Right forelimb (tissue), 1 donor: ENCODE data around the gene NABP1.
"Not testable (repeated sequence)": the region's sequence is repeated elsewhere in the genome, so short reads cannot be mapped to it uniquely, and the experiment has no call there.

Experiments used
- DNase-seq: peaks from one replicate; pipeline ENCODE4 v3.0.0-alpha.2; 2018

NABP1 gene

GRCh38 chr2:191677646-191678436 is at the start of gene NABP1:
NABP1 (plus strand) TSS chr2:191678136; CDS start chr2:191678615, 479 bp downstream.
- DNase-seq, result peak; percentile 98

DNA sequence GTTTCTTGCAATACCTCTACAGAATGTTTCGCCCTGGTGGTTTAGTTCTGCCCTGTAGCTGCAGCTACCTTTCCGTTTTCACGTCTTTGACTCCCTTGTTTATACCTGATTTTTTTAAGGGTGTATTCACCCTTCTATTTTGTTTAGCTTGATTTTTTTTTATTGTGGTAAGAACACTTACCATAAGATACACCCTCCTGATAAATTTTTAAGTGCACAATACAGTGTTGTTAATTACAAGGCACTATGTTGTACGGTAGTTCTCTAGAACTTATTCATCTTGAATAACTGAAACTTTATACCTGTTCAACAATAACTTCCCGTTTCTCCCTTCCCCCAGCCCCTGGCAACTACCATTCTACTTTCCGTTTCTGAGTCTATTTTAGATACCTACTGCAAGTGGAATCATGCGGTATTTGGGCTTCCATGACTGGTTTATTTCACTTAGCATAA is 48.9 kb upstream of the NABP1 start:
- DNase-seq, result no peak

GRCh38 chr2:191629976-191630712 is 47.8 kb upstream of the NABP1 start:
- DNase-seq, result no peak

- DNase-seq, result no peak
These were observed 46.2 kb upstream of the NABP1 start for GRCh38 chr2:191631754-191632153.

DNA sequence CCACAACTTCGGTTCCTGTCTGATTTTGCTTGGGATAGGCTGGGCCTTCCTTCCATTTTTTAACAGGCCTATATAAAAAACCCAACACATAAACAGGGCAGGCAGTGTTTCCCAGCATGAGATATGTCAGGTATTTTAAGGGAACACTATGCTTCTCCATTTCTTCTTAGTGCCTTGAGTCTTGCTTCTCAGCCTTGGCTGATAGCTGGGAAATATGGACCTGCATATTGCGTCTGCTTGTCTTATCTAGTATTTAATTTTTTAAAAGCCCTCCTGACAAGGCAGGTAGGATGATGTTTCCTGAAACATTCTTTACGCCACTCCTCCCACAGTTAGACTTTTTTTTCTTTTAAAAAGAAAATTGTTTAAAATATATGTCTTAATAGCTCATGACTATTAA is 45.5 kb upstream of the NABP1 start:
- DNase-seq, result no peak

DNA sequence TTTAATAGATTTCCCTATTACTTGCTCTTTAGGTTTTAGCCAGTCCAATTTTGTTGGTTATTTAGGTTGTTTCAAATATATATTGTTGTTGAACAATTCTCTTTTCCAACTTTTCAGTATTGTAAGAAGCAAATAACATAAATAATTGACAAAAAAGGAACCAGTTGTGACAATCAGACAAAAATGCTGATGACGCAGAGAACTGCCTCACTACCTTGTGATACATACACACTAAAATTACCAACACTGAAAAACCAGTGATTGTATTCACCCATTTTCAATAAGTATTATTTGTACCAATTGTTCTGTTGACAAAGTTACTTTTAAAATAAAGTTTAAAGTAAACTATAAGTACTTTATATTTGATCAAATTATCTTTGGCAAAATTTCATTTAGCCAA is 43.1 kb upstream of the NABP1 start:
- DNase-seq, result no peak

- DNase-seq, result no peak
These were observed 42.4 kb upstream of the NABP1 start for GRCh38 chr2:191635333-191636234.

DNA sequence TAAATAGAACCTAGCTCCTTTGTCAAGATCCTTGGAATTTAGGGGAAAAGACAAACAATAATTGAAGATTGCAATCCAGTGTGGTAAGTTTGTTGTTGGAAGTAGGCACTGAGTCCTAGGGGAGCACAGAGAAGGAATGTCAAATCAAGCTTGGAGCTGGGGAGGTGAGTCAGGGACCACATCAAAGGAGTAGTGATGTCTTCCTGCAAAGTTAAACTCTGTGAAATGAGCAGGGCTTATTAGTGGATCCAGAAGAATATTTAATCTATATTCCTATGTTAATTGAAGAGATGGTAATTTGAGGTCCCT is 41.7 kb upstream of the NABP1 start:
- no peak for DNase-seq

DNA sequence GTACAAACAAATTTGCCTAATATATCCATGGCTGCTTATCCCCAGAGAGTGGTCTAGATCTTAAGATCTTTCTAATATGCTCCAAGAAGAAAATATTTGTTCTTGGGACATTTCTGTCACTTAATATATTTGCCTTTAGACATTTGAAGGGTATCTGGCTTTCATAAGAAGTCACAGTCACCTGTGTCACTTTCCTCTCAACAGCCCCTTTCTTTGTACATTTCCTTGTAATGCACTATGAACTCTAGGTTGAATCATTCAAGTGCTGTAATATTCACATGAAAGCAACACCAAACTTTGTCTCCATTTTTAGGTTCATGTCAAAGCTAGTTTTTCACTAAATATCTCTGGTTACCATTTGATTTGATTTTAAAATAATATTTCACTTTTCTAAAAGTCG is 41.4 kb upstream of the NABP1 start:
- DNase-seq, result no peak

DNA sequence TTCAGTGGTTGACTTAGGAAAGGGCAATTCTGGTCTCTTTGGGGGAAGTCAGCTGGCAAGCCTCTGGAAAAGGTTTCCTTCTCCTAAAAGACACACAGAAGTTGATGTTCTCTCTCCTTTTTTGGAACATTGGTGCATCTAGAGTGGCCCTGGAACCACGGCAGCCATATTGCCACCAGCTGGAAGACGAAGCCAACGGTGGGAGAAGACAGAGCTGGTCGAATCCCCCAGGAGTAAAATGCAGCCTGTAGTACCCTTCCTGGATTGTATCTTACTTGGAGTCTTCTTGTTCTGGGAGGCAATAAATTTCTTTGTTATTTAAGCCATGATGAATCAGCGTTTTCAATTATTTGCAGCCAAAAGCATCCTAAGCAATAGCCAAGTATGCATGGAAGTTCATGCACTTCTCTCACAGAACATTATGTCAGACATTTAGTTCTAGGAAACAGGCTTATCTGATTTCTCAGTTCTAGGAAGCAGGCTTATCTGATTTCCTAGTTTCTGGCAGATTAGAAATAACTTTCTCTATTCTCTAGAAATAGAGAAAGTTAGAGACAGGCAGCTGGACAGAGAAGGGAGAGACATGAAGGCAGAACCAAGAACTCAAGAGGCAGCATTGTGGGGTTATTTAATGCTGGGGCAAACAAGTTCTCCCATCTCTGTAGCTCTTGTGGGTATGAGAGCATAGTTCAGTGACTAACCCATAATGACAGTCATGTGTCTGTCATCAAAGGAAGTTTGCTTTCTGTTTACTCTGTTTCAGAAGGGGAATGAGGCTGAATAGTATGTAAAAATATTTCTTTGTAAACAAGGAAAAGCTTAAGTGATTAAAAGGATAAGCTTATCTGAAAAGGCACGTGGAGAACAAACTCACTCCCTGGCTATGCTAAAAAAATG is 40.5 kb upstream of the NABP1 start:
- no peak for DNase-seq

DNA sequence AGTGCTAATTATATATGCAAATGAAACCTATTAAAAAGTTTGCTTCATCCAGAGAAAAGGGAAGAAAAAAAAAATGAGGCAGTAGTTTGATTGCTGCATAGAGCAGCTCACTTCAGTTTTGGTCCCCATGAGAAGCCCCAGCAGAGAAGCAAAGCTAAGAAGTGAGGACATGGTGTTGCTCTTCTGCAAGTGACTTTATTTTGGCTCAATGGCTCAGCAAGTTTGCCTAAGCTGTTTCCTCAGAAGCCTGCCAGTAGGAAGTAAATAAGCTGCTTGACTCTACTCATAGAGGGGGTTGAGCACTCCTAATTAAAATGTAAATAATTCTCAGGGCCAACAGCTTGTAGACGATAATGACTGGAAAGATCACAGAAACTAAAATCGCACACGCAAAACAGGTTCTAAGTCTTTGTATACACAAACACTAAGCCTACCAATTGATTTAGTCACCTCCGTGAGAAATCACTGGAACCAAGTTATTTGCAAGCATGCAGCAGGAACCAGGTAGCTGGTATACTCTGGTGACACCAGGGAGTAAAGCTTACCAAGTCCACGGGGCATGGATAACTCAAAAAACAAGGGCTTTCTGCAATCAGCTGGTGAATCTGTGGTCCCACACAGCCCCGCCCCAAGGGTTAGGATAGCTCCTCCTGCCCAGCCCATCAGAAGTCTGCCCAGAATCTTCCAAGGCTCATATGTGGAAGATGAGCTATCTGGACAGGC is 39.7 kb upstream of the NABP1 start:
- DNase-seq, result no peak

GRCh38 chr2:191638802-191639172 is 39.1 kb upstream of the NABP1 start:
- DNase-seq, result no peak

GRCh38 chr2:191641609-191642008 is 36.3 kb upstream of the NABP1 start:
- no peak for DNase-seq

- DNase-seq, result no peak
These were observed 35.4 kb upstream of the NABP1 start for GRCh38 chr2:191642541-191642940.

- no peak for DNase-seq
These were observed 34.5 kb upstream of the NABP1 start for GRCh38 chr2:191643429-191643828.

DNA sequence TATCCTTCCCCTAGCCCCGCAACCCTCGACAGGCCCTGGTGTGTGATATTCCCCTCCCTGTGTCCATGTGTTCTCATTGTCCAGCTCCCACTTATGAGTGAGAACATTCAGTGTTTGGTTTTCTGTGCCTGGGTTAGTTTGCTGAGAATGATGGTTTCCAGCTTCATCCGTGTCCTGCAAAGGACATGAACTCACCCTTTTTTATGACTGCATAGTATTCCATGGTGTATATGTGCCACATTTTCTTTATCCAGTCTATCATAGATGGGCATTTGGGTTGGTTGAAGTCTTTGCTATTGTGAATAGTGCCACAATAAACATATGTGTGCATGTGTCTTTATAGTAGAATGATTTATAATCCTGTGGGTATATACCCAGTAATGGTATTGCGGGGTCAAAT is 33.3 kb upstream of the NABP1 start:
- not testable (repeated sequence) for DNase-seq

DNA sequence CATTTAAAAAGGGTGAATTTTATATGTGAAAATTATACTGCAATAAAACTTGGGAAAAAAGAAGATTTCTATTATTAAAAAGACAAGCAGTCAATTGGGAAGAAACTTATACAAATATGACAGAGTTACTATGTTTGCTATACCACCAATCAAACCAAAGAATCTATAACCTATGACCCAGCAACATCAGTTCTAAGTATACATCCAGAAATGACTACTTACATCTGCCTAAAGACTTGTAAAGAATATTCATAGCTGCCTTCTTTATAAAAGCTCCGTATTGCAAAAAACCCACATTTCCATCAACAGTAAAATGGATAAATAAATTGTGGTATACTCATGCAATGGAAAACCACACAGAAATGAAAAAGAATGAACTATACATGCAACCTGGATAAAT is 32.9 kb upstream of the NABP1 start:
- DNase-seq, result no peak

DNA sequence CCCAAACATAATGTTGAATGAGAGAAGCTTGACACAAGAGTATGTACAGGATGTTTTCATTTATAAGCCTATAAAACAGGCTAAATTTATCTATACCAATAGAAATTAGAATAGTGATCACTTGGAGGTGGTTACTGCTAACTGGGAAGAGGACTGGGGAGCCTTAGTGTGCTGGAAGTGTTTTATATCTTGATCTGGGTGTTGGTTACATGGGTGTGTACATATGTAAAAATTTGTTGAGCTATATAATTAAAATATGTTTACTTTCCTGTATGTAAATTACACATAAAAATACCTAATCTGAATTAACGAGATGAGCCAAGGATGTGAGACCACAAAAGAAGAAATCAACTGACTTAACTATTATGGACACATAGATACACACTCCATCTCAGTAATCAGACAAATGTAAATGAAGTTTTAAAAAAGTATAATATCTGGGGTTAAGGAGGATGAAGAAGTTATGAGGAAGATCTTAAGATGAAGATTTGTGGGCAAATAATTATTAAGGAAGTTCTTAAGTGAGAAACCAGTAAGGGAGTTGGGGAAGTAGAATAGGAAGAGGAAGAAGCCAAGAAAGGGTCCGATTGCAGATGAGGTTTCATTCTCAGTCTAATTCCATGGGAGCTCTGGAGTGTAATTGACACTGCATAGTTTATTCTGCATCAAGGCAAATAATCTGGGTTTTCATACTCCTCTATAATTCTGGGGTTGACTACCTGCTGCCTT is 32.3 kb upstream of the NABP1 start:
- no peak for DNase-seq

GRCh38 chr2:191646163-191646902 is 31.6 kb upstream of the NABP1 start:
- no peak for DNase-seq

- no peak for DNase-seq
These were observed 28.4 kb upstream of the NABP1 start for GRCh38 chr2:191649519-191649918.
